ENCODE measurements around the gene AGAP1. TPM values are rescaled to one million over a fixed set of nuclear protein-coding genes. Genes with fewer than 3 reads are reported as not detected.

Gene AGAP1
- total RNA-seq, 4 donors from 2014 or later, result 5.3 to 30.6 (median 19.2) TPM

GRCh38 chr2:235666213-235666781, 172.5 kb downstream of the AGAP1 start:
- peak in 1 of 2 donors; percentile 62 for DNase-seq
- H3K36me3 ChIP-seq, result no peaks in the 10 kb centered on the region
- no peak for TF ChIP-seq POLR2A (IDR thresholded peaks at IDR 0.05)
- TF ChIP-seq, protein P1, sequence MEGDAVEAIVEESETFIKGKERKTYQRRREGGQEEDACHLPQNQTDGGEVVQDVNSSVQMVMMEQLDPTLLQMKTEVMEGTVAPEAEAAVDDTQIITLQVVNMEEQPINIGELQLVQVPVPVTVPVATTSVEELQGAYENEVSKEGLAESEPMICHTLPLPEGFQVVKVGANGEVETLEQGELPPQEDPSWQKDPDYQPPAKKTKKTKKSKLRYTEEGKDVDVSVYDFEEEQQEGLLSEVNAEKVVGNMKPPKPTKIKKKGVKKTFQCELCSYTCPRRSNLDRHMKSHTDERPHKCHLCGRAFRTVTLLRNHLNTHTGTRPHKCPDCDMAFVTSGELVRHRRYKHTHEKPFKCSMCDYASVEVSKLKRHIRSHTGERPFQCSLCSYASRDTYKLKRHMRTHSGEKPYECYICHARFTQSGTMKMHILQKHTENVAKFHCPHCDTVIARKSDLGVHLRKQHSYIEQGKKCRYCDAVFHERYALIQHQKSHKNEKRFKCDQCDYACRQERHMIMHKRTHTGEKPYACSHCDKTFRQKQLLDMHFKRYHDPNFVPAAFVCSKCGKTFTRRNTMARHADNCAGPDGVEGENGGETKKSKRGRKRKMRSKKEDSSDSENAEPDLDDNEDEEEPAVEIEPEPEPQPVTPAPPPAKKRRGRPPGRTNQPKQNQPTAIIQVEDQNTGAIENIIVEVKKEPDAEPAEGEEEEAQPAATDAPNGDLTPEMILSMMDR (IDR thresholded peaks at IDR 0.05), result peak in 1 of 4 experiments; percentile 26
- no peaks in the 10 kb centered on the region for H3K27me3 ChIP-seq
- no peaks in the 10 kb centered on the region for H3K9me3 ChIP-seq
- H3K4me3 ChIP-seq, result peak overlapping the region in 1 of 2 donors; percentile 2
- peaks cover 0 to 25% of the 10 kb centered on the region in 2 donors for H3K4me1 ChIP-seq
- H3K27ac ChIP-seq, result peak overlapping the region in 1 of 2 donors; percentile 66
- intact Hi-C loops (cut with DNase I; ENCODE audit: low total_unique reads), result no loop called here

DNA sequence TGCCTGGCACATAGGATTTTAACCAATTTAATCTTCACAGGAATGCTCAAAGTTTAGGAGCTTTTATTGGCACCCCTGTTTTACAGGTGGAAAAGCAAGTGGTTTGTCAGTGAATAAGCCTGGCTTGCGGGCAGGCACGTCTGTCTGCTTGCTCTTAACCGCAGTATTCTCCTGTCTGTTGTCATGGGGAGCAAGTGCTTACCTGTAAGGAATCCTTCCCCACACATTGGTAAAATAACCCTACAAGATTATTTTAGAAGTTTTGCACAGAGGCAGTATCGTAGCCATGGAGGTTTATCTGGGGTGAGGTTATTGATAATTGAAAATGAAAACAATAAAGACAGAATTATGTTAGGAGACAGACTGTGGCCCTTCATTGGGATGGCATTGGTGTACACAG, 174.9 kb downstream of the AGAP1 start:
- no peaks in the 10 kb centered on the region for H3K36me3 ChIP-seq
- no peaks in the 10 kb centered on the region for H3K27me3 ChIP-seq
- no peak for DNase-seq
- no peak overlapping the region for H3K27ac ChIP-seq
- peaks cover 0 to 21% of the 10 kb centered on the region in 2 donors for H3K4me1 ChIP-seq
- TF ChIP-seq, protein P1 (IDR thresholded peaks at IDR 0.05), result no peak
- TF ChIP-seq POLR2A (IDR thresholded peaks at IDR 0.05), result no peak
- H3K4me3 ChIP-seq, result no peak overlapping the region
- intact Hi-C loops (cut with DNase I; ENCODE audit: low total_unique reads), result no loop called here
- H3K9me3 ChIP-seq, result no peaks in the 10 kb centered on the region

DNA sequence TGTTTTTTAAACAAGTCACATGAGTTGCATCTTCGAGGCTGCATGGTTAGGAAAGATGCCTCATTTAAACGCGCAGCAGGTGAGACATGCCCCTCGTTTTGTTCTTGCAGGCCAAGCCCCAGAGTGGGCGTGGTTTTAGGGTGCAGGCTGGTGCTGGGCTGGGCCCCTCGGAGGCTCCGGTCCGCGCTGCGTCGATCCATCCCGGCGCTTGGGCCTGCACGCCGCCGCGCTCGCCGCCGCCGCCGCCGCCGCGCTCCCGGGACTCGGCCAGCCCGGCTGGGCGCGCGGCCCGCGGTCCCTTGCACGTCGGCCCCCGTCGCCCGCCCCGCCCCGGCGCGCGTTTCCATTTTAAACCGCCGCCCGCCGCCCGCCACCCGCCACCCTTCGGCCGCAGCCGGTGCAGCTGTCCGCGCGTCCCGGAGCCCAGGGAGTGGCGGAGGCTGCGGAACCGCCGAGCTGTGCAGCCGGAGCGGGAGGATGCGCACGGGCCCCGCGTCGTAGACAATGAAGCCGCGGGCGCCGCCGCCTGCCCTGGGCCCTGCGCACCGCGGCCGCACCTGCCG, 175.5 kb downstream of the AGAP1 start:
- H3K36me3 ChIP-seq, result no peaks in the 10 kb centered on the region
- H3K27ac ChIP-seq, result peak overlapping the region in 1 of 2 donors; percentile 56
- peaks cover 0 to 21% of the 10 kb centered on the region in 2 donors for H3K4me1 ChIP-seq
- H3K4me3 ChIP-seq, result peak overlapping the region; percentile 41 to 60
- intact Hi-C loops (cut with DNase I; ENCODE audit: low total_unique reads), result no loop called here
- DNase-seq, result peak; percentile 35 to 70
- no peaks in the 10 kb centered on the region for H3K9me3 ChIP-seq
- no peaks in the 10 kb centered on the region for H3K27me3 ChIP-seq
- peak in 1 of 2 donors; percentile 20 for TF ChIP-seq POLR2A (IDR thresholded peaks at IDR 0.05)
- TF ChIP-seq, protein P1 (IDR thresholded peaks at IDR 0.05), result no peak

DNA sequence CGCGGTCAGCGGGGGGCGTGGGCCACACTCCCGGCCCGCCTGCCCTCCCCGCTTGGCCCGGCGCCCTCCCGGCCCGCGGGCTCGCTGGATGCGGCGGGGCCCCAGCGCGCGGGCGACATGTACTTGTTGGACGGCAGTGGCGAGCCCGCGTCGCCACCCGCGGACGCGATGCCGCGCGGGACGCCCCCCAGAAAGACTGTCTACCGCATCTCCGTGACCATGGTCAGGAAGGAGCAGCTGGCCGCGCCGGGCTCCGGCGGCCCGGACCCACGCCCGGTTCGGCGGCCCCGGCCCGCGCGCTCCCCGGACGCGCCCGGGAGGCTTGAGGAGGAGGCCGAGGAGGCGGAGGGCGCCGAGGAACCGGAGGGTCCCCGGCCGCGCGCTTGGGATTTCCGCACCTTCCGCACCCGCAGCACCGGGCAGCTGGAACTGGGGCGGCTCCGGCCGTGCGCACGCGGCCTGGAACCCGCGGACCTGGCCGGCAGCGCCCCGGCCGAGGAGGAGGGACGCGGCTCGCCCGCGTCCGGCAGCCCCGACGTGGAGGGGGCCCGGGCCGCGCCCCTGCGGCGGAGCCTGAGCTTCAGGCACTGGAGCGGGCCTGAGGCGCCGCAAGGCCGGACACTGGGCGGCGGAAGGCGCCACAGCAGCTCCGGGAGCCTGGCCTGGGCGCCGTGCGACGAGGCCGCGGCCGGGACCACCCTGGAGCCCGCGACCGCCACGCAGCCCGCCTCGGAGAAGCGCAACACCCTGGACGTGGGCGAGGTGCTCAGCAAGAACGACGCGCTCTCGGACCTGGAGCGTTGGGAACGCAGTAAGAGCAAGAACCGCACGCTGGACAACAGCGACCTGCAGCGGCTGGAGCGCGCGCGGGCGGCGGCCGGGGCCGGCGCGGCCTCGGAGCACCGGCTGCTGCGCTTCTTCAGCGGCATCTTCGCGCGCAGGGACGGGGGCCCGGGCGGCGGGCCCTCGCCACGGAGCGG, 176.4 kb downstream of the AGAP1 start:
- H3K4me1 ChIP-seq, result peaks cover 0 to 14% of the 10 kb centered on the region in 2 donors
- TF ChIP-seq POLR2A (IDR thresholded peaks at IDR 0.05), result no peak
- TF ChIP-seq, protein P1 (IDR thresholded peaks at IDR 0.05), result peak in 3 of 4 experiments; percentile 74 to 82 (median 78)
- no peaks in the 10 kb centered on the region for H3K36me3 ChIP-seq
- intact Hi-C loops (cut with DNase I; ENCODE audit: low total_unique reads), result loop anchor here (2.0 kb wide), 1 partner anchor 75 kb away; no protein-coding TSS in a partner anchor
- H3K27me3 ChIP-seq, result no peaks in the 10 kb centered on the region
- H3K9me3 ChIP-seq, result no peaks in the 10 kb centered on the region
- peak overlapping the region; percentile 38 to 56 for H3K27ac ChIP-seq
- DNase-seq, result peak; percentile 63 to 72
- H3K4me3 ChIP-seq, result peak overlapping the region; percentile 41 to 51

Data from uterus (tissue), 4 donors.